OCI-LY7 (cell line): ENCODE results near the gene GDF3. TPM values are rescaled to one million over a fixed set of nuclear protein-coding genes. Genes with fewer than 3 reads are reported as not detected.
"Not testable (repeated sequence)": the region's sequence is repeated elsewhere in the genome, so short reads cannot be mapped to it uniquely, and the experiment has no call there.

Experiments
- BruUV-seq: library from RNA; stranded (reverse); fragments of 400-500 nt; replicated peaks from 2 replicates; lab custom pipeline; 2021; lab: Mats Ljungman, UMichigan
- CTCF ChIA-PET: fragments of 300-600 bp; sonication (Branson Sonifier 250); formaldehyde crosslinking; loops from one replicate; lab custom pipeline; 2022; ENCODE audit warnings: antibody characterized with exemption; ENCODE audit not compliant: unreplicated experiment; lab: Charles Lee
- POLR2A ChIA-PET: fragments of 300-600 bp; sonication (Branson Sonifier 250); formaldehyde crosslinking; loops from one replicate; lab custom pipeline; 2022; ENCODE audit warnings: antibody characterized with exemption; lab: Charles Lee
- DNase-seq: peaks from one replicate; pipeline ENCODE4 v3.0.0-alpha.2; 2015; ENCODE audit warnings: low spot score
- H2AFZ ChIP-seq: fragments of 200-600 bp; sonication (generic), shearing (Covaris generic); 2 replicates; pipeline ENCODE4 v1.6.1; 2014; ENCODE audit warnings: mild to moderate bottlenecking, antibody characterized with exemption, low read length, moderate library complexity
- H3K27ac ChIP-seq: fragments of 200-600 bp; sonication (generic); 2 replicates; pipeline ENCODE4 v1.5.1; 2014; ENCODE audit warnings: mixed run types, low read depth, mild to moderate bottlenecking, moderate library complexity, low read length, inconsistent platforms; ENCODE audit not compliant: poor library complexity, severe bottlenecking
- H3K36me3 ChIP-seq: fragments of 200-600 bp; sonication (generic); 2 replicates; pipeline ENCODE4 v1.6.1; 2014; ENCODE audit warnings: mild to moderate bottlenecking, antibody characterized with exemption, low read length, moderate library complexity, mixed read lengths; ENCODE audit not compliant: insufficient read depth
- H3K4me1 ChIP-seq: fragments of 200-600 bp; sonication (generic); 2 replicates; pipeline ENCODE4 v1.5.1; 2014; ENCODE audit warnings: mild to moderate bottlenecking, low read length; ENCODE audit not compliant: insufficient read depth, poor library complexity, severe bottlenecking
- H3K4me2 ChIP-seq: fragments of 200-600 bp; sonication (generic); 2 replicates; pipeline ENCODE4 v1.6.1; 2014; ENCODE audit warnings: mild to moderate bottlenecking, low read length
- H3K4me3 ChIP-seq: fragments of 200-600 bp; sonication (generic); 2 replicates; pipeline ENCODE4 v1.5.1; 2014; ENCODE audit warnings: mild to moderate bottlenecking, low read depth, low read length; ENCODE audit not compliant: poor library complexity, severe bottlenecking
- H3K79me2 ChIP-seq: fragments of 200-600 bp; sonication (generic); 2 replicates; pipeline ENCODE4 v1.6.1; 2016; ENCODE audit warnings: low read depth, mild to moderate bottlenecking, low read length, moderate library complexity, mixed read lengths; ENCODE audit not compliant: insufficient read depth
- H3K9me2 ChIP-seq: fragments of 200-600 bp; sonication (generic); 2 replicates; pipeline ENCODE4 v1.6.1; 2016; ENCODE audit warnings: mild to moderate bottlenecking, low read length, mixed read lengths; ENCODE audit not compliant: insufficient read depth
- H3K9me3 ChIP-seq: fragments of 200-600 bp; sonication (generic); 2 replicates; pipeline ENCODE4 v1.6.1; 2014; ENCODE audit warnings: mild to moderate bottlenecking, mixed run types, low read length, mixed read lengths
- H4K20me1 ChIP-seq: fragments of 200-600 bp; sonication (generic); 2 replicates; pipeline ENCODE4 v1.6.1; 2014; ENCODE audit warnings: mild to moderate bottlenecking, antibody characterized with exemption, low read length, moderate library complexity, mixed read lengths; ENCODE audit not compliant: insufficient read depth
- CTCF ChIP-seq: fragments of 200-600 bp; sonication (generic); conservative IDR thresholded peaks from 2 replicates; pipeline ENCODE4 v1.5.1; 2014; ENCODE audit warnings: mild to moderate bottlenecking, antibody characterized with exemption, low read length, moderate library complexity, mixed read lengths
- EZH2phosphoT487 ChIP-seq: fragments of 200-600 bp; sonication (generic); IDR thresholded peaks from 2 replicates; pipeline ENCODE4 v1.6.1; 2018; ENCODE audit warnings: low read depth, borderline replicate concordance, mild to moderate bottlenecking, mixed run types, antibody characterized with exemption, low read length, moderate library complexity, mixed read lengths
- intact Hi-C: fragments of 100-400 bp; cut with micrococcal nuclease; formaldehyde crosslinking; loops from one replicate; pipeline ENCODE4 v1.10.0; 2022; ENCODE audit not compliant: unreplicated experiment
- total RNA-seq, 2 experiments: library from RNA; depleted of rRNA in 1 of 2; stranded (reverse); fragments of >200 nt in 1 of 2; shearing (Covaris generic) in 1 of 2; gene quantifications; 2 replicates each; pipeline ENCODE4 v1.2.3, GENCODE V29; 2014 to 2022

Gene GDF3
- total RNA-seq, 2 experiments from 2014 or later: not detected

DNA sequence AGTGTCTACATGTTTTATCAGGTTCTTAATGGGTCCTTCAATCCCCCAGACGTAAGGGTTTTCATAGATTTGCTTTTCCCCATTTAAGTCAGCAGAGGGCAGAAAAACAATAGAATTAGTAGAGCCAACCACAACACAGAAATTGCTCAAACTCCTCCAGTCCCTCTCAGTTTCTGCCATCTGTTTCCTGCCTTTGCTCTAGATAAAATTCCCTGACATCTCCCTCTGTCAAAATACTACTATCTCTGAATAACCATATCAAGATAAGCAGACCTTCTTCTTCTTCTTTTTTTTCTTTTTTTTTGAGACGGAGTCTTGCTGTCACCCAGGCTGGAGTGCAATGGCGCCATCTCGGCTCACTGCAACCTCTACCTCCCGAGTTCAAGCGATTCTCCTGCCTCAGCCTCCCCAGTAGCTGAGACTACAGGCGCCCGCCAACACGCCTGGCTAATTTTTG, 18.1 kb downstream of the GDF3 start:
- intact Hi-C loops: loop anchor here (2.0 kb wide), 1 partner anchor 129 kb away; no protein-coding TSS in a partner anchor
- TF ChIP-seq CTCF: peak; percentile 75
- DNase-seq: peak; percentile 50
- H4K20me1 ChIP-seq, H3K9me3 ChIP-seq, CTCF ChIA-PET, H3K4me3 ChIP-seq, H3K9me2 ChIP-seq, H3K27ac ChIP-seq, H3K4me1 ChIP-seq, H3K4me2 ChIP-seq, H3K36me3 ChIP-seq, BruUV-seq, H3K79me2 ChIP-seq, POLR2A ChIA-PET: not testable (repeated sequence)
- peak overlapping the region; percentile 12; the same call in 1 of the 2 replicates for H2AFZ ChIP-seq

- H3K4me1 ChIP-seq, DNase-seq, H3K9me3 ChIP-seq, BruUV-seq, intact Hi-C loops, H3K27ac ChIP-seq, H3K4me3 ChIP-seq, H4K20me1 ChIP-seq, H3K9me2 ChIP-seq, H3K36me3 ChIP-seq, CTCF ChIA-PET, H3K79me2 ChIP-seq: not testable (repeated sequence)
- Histone ChIP-seq H3K4me2 (0 out of 2 replicates have a peak overlapping the region, but pooled peaks have one; percentile 19), H2AFZ (peak overlapping the region; percentile 59)
- POLR2A ChIA-PET: interaction anchor here (0.6 kb wide), 1 partner anchor 156 kb away, joined by 3 read pairs; no protein-coding TSS in a partner anchor
These were observed 20.1 kb downstream of the GDF3 start for GRCh38 chr12:7675455-7675854.

DNA sequence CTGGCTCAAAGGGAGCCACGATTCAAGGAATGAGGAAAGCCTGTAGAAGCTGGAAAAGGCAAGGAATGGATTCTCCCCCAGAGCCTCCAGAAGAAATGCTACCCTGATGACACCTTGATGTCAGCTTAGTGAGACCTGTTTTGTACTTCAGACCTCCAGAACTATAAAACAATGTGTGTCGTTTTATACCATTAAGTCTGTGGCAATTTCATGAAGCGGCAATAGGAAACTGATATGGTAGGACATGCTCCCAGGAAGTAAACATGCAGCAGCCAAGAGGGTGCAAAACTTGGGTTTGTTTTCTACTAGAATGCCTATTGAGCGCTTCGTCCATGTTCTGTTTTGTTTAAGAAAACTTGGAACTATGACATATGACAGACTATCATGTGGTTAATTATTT, 27.4 kb downstream of the GDF3 start:
- TF ChIP-seq CTCF (no peak), EZH2phosphoT487 (no peak)
- Histone ChIP-seq H4K20me1 (no peaks in the 10 kb centered on the region), H3K27ac (no peak overlapping the region), H3K4me3 (no peak overlapping the region), H3K36me3 (no peaks in the 10 kb centered on the region), H3K79me2 (no peaks in the 10 kb centered on the region), H3K9me2 (no peaks in the 10 kb centered on the region), H3K9me3 (no peaks in the 10 kb centered on the region), H2AFZ (no peak overlapping the region), H3K4me1 (no peaks in the 10 kb centered on the region), H3K4me2 (no peak overlapping the region)
- POLR2A ChIA-PET: interaction anchor here (0.6 to 2.2 kb wide), 3 partner anchors 26 to 132 kb away, joined by 3 to 5 read pairs (median 3); no protein-coding TSS in a partner anchor
- intact Hi-C loops: no loop called here
- CTCF ChIA-PET: no interaction called here
- no peak for DNase-seq
- no TSS peak for BruUV-seq
